ENCODE results near the gene GABRG3.

Gene GABRG3

DNA sequence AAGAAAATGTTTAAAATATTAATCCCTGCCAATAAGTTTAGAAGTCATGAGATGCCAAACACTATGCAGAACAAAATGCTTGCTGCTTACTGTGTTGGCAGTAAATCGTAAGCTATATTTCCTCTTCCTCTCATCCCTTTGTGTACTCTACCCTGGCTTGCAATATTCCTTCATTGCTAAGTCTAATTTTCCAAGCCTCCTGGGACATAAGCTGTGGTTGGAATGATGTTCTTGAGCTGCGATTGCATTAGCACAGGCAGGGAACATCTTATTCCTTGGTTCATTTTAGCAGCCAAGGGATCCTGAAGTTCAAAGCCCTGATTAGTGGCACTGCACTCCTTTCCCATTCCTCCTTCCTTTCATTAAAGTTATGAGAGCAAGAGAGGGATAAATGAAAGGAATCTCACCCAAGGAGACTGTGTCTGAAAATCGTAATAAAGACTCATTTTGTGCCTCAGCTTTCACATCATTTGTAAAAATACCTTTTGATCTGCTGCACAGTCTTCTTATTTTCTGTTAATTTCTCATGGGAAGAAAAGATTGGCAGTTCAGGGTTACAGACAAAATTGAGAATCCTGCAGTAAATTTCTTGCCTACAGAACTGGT, 592.9 kb downstream of the GABRG3 start:
- TF ChIP-seq, protein P1, sequence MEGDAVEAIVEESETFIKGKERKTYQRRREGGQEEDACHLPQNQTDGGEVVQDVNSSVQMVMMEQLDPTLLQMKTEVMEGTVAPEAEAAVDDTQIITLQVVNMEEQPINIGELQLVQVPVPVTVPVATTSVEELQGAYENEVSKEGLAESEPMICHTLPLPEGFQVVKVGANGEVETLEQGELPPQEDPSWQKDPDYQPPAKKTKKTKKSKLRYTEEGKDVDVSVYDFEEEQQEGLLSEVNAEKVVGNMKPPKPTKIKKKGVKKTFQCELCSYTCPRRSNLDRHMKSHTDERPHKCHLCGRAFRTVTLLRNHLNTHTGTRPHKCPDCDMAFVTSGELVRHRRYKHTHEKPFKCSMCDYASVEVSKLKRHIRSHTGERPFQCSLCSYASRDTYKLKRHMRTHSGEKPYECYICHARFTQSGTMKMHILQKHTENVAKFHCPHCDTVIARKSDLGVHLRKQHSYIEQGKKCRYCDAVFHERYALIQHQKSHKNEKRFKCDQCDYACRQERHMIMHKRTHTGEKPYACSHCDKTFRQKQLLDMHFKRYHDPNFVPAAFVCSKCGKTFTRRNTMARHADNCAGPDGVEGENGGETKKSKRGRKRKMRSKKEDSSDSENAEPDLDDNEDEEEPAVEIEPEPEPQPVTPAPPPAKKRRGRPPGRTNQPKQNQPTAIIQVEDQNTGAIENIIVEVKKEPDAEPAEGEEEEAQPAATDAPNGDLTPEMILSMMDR (conservative IDR thresholded peaks at IDR 0.05), result no peak
- H3K27ac ChIP-seq, result no peak overlapping the region

DNA sequence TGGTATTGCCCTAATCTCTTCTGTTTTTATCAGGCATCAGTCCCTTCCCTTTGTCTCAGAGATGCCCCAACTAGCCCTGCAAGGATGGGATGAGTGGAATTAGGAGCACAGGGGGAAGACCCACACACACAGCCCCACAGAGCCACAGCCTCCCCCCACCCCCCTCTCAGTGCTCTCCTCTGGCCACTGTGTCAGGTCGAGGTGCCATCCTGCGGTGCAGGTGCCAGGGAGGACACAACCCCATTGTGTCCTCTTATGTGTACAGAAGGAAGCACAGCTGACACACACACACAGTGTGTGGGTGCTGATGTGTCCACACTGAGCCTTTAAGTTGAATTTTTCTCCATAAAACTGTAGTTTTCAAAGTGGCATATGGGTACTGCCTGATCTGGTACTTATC, 593.7 kb downstream of the GABRG3 start:
- TF ChIP-seq, protein P1 (conservative IDR thresholded peaks at IDR 0.05), result no peak
- H3K27ac ChIP-seq, result no peak overlapping the region

DNA sequence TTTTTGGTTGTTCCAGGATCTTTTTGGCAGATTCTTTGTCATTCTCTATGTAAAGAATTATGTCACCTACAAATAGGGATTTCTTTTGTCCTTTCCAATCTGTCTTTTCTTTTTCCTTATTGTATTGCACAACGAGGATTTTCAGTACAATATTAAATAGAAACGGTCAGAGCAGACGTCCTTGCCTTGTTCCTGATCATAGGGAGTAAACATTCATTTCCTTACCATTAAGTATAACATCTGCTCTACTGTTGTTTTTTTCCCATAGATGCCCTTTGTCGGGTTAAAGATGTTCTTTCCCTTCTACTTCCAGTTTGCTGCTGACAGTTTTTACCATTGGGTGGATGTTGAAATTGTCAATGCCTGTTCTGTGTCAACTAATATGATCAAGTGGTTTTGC, 599.8 kb downstream of the GABRG3 start:
- TF ChIP-seq, protein P1 (conservative IDR thresholded peaks at IDR 0.05), result no peak
- no peak overlapping the region for H3K27ac ChIP-seq

DNA sequence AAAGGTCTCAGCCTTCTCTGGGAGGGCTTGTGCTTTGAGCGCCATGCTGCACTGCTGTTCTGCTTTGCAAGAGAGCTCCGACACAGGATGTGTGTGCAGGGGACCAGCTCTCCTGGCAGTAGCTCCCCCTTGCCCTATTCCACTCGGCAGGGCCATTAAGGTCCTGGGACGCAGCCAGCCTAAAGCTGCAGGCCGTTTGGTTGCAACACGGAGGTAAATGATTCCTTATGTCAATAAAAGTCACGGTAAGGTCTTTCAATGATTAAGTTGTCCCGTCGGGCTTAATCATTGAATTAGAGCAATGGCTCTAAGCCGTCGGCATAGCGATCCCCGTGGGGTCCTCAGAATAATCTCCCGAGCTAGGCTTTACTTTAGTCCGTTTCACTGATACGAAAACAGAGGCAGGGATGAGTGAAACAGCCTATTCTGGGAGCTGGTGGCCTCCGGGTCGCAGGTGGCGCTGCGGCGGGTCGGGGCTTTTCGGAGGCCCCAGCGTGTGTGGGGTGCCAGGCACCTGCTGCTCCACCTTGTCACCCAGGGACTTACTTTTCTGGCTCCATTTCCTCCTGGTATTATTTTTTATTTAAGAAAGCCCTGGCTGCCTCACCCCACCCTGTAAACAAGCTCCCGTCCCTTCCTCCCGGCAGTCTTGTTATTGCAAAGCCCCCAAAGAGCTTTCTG, 603.0 kb downstream of the GABRG3 start:
- TF ChIP-seq, protein P1 (conservative IDR thresholded peaks at IDR 0.05), result no peak
- H3K27ac ChIP-seq, result no peak overlapping the region

DNA sequence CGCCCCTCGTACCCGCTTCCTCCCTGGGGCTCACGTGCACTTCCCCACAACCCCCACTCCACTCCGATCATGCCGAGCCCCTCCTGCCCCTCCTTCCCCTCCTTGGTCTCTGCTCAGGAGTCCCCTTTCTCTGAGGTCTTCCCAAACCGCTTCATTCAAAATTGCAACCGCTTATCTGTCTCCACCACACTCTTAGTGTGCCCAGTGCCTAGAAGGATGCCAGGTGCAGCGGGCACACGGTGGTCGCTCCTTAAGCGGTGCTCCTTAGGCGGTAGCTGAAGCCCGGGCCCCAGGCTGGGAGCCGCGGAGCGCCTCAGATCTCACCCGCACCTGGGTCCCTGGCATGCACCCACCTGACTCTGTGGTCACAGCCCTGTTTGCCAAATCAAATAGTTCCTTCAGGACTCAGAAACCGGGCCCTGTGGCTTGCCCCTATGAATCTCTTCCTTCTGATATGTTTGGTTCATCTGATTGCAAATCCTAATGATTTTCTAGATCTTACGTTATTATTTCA, 603.6 kb downstream of the GABRG3 start:
- H3K27ac ChIP-seq, result no peak overlapping the region
- TF ChIP-seq, protein P1 (conservative IDR thresholded peaks at IDR 0.05), result no peak

DNA sequence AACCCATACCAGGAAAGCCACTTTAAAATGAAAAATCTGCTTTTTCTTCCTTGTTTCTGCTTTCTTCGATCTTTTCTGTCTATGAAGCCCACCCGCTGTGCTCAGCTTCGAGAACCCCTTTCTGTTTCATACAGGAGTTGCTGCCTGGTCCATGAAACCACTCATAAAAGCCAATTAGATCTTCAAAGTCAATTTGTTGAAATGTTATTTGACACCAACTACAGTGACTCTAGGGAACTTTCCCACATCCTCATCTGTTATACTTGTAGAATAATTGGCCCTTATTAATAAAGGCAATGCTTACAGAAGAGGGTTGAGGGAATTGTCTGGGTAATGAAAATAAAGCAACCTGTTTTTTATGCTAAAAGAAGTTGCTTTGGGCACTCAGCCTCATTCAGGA, 604.5 kb downstream of the GABRG3 start:
- TF ChIP-seq, protein P1 (conservative IDR thresholded peaks at IDR 0.05), result no peak
- no peak overlapping the region for H3K27ac ChIP-seq

DNA sequence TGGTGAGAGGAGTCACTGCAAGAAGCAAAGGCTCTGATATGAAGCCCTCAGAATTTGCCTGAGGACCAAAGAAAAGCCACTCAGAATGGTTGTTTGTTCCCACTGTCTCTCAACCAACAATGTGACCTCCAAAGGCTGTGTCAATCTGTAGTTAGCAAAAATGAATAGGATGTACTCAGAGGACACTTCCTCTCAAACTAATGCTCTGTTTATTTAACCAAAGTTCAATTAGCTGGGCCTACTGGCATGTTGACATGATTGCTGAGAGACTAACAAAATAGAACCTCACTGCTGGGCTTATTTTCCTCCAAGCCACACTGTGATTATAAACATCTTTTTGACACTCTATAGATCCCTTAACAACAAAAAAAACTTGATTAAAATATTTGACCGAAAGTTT, 605.6 kb downstream of the GABRG3 start:
- TF ChIP-seq, protein P1 (conservative IDR thresholded peaks at IDR 0.05), result no peak
- no peak overlapping the region for H3K27ac ChIP-seq
